GM18858 (cell line): ENCODE results near the gene TEX2.

ENCODE experiments used
- ATAC-seq: cut with Tn5 transposase; IDR thresholded peaks from one replicate; pipeline ENCODE4 v1.9.1; 2021; ENCODE audit not compliant: unreplicated experiment

Gene TEX2, protein sequence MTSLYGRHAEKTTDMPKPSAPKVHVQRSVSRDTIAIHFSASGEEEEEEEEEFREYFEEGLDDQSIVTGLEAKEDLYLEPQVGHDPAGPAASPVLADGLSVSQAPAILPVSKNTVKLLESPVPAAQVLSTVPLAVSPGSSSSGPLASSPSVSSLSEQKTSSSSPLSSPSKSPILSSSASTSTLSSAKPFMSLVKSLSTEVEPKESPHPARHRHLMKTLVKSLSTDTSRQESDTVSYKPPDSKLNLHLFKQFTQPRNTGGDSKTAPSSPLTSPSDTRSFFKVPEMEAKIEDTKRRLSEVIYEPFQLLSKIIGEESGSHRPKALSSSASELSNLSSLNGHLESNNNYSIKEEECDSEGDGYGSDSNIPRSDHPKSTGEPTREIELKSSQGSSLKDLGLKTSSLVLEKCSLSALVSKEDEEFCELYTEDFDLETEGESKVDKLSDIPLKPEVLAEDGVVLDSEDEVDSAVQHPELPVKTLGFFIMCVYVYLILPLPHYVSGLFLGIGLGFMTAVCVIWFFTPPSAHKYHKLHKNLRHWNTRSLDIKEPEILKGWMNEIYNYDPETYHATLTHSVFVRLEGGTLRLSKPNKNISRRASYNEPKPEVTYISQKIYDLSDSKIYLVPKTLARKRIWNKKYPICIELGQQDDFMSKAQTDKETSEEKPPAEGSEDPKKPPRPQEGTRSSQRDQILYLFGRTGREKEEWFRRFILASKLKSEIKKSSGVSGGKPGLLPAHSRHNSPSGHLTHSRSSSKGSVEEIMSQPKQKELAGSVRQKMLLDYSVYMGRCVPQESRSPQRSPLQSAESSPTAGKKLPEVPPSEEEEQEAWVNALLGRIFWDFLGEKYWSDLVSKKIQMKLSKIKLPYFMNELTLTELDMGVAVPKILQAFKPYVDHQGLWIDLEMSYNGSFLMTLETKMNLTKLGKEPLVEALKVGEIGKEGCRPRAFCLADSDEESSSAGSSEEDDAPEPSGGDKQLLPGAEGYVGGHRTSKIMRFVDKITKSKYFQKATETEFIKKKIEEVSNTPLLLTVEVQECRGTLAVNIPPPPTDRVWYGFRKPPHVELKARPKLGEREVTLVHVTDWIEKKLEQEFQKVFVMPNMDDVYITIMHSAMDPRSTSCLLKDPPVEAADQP

GRCh38 chr17:64263000-64263766 lies at the start of gene TEX2:
TEX2 (minus strand) TSS chr17:64263260; CDS start chr17:64214217, 49,043 bp downstream.
- ATAC-seq: peak; percentile 87

GRCh38 chr17:64309710-64310109 lies 46.6 kb upstream of the TEX2 start:
- no peak for ATAC-seq

- ATAC-seq: no peak
These were observed 46.0 kb upstream of the TEX2 start for GRCh38 chr17:64309021-64309420.

DNA sequence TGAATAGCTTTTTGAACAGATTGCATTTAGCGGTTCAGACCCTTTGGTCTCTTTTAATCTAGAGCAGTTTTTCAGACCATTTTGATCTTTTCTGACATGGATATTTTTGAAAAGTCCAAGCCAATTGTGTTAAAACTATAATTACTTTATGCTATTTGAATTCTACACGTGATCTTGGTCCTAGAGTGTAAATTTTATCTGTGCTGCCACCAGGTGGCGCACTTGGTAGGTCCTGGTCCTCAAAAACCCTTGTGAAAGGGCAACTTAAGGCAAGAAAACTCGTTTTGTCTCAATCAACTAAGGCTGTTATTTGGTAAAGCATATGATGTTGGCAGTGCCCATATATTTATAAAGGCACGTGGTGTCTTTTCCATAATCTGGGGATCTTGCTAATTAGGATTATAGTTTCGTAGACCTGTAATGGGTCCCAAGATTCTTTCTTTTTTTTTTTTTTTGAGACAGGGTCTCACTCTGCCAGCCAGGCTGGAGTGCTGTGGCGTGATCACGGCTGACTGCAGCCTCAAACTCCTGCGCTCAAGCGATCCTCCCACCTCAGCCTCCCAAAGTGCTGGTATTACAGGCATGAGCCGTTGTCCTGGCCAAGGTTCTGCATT lies 43.9 kb upstream of the TEX2 start:
- ATAC-seq: no peak

DNA sequence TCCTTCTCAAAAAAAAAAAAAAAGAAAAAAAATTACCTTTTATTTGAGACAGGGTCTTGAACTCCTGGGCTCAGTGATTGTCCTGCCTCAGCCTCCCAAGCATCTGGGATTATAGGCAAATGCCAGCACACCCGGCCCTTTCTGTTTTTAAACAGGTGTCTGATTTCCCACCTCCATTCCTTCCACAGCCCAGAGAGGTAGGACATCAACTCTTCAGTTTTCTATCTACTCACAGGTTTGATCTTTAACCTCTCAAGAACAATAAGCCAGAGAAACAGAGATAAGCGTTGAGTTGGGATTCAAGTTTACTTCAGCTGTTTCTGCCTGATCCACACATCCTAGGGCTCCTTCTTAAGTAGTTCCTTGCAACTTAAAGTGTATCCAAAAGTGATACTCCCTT lies 41.5 kb upstream of the TEX2 start:
- no peak for ATAC-seq

- ATAC-seq: no peak
These were observed 37.6 kb upstream of the TEX2 start for GRCh38 chr17:64300699-64300965.

DNA sequence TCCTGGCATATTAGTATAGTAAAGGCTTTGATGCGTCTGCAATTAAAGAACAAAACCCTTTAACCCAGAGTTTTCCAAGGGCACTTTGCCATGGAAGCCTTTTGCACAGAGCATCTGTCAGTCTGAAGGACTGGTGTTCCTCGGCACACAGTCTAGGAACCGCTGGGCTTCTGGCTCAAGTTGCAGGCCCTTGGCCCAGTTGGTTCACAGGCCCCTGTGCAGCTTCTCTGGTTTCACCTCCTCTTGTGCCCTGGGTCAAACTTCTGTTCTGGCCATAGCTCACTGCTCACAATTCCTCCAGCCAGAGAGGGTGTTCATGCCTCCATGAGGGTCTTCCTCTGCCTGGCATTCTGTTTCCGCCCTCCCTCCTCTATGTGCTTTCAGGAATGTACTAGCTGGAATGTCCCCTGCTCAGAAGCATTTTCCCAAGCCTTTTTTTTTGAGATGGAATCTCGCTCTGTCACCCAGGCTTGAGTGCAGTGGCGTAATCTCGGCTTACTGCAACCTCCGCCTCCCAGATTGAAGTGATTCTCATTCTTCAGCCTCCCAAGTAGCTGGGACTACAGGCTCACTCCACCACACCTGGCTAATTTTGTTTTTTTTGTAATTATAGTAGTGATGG lies 34.5 kb upstream of the TEX2 start:
- ATAC-seq: no peak

- no peak for ATAC-seq
These were observed 33.2 kb upstream of the TEX2 start for GRCh38 chr17:64296246-64296645.

DNA sequence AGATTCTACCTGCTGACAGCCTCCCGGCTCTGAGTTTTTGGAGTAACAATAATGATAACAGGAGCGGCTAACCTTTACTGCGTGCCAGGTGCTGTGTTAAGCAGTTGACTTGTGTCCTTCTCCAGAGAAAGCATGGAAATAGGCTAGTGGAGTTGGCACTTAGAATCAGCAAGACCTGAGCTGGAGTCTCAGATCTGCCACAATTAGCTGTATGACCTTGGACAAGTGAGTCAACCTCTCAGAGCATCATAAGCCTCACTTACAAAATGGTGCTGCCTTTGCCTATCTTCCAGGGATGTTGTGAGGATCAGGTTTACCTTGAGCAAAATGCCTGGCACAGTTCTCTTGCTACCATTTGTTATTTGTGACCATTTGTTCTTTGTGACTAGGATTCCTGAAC lies 32.1 kb upstream of the TEX2 start:
- ATAC-seq: no peak

DNA sequence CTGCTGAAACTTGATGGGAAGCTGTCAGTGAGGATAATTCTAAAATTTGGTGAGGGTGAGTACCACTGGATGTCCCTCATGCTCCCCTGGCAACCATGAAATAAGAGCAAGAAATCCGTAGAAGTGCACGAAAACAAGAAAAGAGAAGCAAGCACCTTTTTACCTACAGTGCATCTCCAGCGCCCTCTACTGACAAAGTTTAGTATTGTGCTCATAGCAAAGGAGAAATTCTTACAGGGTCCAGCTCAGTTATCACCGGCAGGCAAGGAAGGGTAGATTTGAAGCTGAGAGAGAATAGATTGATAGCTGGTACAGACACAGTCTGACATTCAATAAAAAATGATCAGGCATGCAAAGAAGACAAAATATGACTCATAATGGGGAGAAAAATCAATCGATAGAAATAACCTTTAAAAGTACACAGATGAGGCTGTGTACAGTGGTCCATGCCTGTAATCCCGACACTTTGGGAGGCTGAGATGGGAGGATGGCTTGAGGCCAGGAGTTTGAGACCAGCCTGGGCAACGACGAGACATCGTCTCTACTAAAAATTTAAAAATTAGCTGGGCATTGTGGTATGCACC lies 28.3 kb upstream of the TEX2 start:
- no peak for ATAC-seq

DNA sequence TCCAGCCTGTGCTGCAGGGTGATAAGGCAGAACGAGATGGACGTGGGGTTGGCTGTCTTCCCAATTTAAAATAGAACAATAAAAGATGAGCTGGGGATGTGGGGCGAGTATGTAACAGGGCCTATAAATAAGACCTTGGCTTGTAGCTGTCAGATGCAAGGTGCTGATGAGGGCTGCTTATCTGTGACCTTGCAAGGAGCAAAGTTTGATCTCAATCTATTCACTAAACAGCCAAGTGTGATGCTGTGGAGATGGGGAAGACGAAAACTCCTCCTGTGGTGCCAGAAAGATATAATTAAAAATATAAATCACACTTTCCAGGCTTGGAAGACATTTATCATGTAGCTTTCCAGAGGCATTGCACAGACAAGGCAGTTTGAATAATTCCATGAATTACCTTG lies 26.7 kb upstream of the TEX2 start:
- no peak for ATAC-seq

DNA sequence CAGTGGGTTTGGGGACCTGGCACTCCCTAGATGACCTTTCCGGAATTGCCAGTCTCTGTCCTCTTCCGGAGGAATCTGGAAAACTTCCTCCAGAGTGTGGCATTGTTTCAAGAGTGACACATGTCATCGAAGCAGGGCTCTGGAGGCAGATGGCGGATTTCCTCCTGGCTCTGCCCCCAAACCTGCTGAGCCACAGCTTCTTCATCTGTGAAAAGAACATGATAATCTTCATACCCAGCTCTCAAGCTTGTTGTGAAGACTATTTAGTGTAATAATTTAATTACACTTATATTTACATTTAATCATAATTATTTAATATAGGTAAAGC lies 19.7 kb upstream of the TEX2 start:
- no peak for ATAC-seq

- no peak for ATAC-seq
These were observed 19.1 kb upstream of the TEX2 start for GRCh38 chr17:64281962-64282752.

- no peak for ATAC-seq
These were observed 15.6 kb upstream of the TEX2 start for GRCh38 chr17:64278614-64279013.

DNA sequence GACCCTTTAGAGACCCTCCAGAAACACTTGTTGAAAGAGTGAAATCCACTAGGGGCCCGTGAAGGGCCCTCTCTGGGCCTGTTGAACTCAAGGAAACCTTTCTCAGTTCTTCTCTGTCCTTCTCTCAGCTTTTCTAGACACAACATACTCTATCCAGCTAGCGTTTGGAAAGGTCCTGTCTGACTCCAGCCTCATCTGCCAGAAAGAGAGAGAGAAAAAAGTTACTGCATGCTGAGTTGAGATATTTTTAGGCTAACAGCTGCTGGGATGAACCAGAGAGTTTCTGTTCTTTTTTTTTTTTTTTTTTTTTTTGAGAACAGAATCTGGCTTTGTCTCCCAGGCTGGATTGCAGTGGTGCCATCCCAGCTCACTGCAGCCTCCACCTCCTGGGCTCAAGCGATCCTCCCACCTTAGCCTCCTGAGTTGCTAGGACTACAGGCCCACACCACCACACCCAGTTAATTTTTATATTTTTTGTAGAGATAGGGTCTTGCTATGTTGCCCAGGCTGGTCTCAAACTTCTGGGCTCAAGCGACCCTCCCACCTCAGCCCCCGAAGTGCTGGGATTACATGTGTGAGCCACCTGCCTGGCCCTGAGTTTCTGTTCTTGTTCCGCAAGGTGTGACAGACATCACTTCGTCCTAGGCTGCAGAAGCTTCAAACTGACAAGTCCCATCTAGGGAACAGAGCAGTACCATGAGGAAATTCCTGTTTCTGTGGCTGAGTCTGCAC lies 14.9 kb upstream of the TEX2 start:
- ATAC-seq: no peak

GRCh38 chr17:64276961-64277505 lies 14.0 kb upstream of the TEX2 start:
- no peak for ATAC-seq

DNA sequence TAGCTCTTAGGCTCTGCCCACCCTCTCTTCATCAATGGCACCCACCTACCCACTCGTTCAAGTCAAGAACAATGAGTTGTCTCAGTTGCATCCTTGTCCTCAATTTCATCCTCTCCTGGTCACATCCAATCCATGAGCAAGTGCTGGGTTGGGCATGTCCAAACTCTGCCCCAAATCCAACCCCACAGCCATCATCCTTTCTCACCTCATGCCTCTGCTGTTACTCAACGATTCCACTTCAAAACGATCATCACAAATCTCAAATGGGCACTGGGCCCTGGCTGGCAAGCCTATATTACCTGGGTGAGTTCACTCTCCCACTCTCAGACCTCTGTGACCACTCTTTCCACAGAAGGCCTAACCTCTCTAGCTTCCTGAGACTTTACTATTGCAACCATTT lies 12.0 kb upstream of the TEX2 start:
- ATAC-seq: no peak

DNA sequence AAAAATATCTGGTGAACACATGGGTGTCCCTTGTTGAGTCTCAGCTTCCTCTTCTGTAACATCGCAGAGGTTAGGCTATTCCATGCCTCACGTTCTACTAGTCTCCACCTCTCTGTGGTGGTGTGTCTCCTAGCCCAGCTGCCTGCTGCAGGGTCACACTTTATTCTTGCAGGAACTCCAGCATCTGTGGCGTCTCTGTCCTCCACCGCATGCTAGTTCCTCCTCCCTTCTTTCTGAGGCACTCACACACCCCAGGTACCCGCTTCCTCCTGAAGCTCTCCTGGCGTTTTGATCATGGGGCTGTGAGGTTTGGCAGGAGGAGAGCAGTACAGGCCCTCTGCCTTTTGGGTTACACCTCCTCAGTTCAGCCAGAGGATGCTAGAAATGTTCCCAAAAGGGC lies 9.9 kb upstream of the TEX2 start:
- no peak for ATAC-seq
